OCI-LY1 (cell line): ENCODE data around the gene C4orf51.

Experiments used
- H2AFZ ChIP-seq: fragments of 200-600 bp; sonication (generic), shearing (Covaris generic); 2 replicates; pipeline ENCODE4 v1.6.0; 2014; ENCODE audit warnings: antibody characterized with exemption, mild to moderate bottlenecking, low read length
- H3F3A ChIP-seq: fragments of 200-600 bp; sonication (generic), shearing (Covaris generic); 2 replicates; pipeline ENCODE4 v1.6.0; 2014; ENCODE audit warnings: mild to moderate bottlenecking, antibody characterized with exemption, low read length, moderate library complexity; ENCODE audit not compliant: insufficient read depth
- H3K27ac ChIP-seq: fragments of 200-600 bp; sonication (generic); 2 replicates; pipeline ENCODE4 v1.5.1; 2014; ENCODE audit warnings: low read length, mixed run types, mild to moderate bottlenecking, low read depth; ENCODE audit not compliant: poor library complexity, severe bottlenecking
- H3K27me3 ChIP-seq: fragments of 200-600 bp; sonication (generic); 2 replicates; pipeline ENCODE4 v1.6.0; 2014; ENCODE audit warnings: antibody characterized with exemption, mild to moderate bottlenecking, low read length, moderate library complexity; ENCODE audit not compliant: insufficient read depth
- H3K36me3 ChIP-seq: fragments of 200-600 bp; sonication (generic); 2 replicates; pipeline ENCODE4 v1.6.1; 2014; ENCODE audit warnings: mild to moderate bottlenecking, antibody characterized with exemption, low read length, moderate library complexity, mixed read lengths; ENCODE audit not compliant: insufficient read depth
- H3K4me1 ChIP-seq: fragments of 200-600 bp; sonication (generic); 2 replicates; pipeline ENCODE4 v1.5.1; 2014; ENCODE audit warnings: mild to moderate bottlenecking, low read length, moderate library complexity; ENCODE audit not compliant: insufficient read depth, severe bottlenecking
- H3K4me2 ChIP-seq: fragments of 200-600 bp; sonication (generic), shearing (Covaris generic); 2 replicates; pipeline ENCODE4 v1.6.1; 2014; ENCODE audit warnings: low read length
- H3K4me3 ChIP-seq: fragments of 200-600 bp; sonication (generic); 2 replicates; pipeline ENCODE4 v1.5.1; 2014; ENCODE audit warnings: low read length, low read depth, mild to moderate bottlenecking, mixed read lengths; ENCODE audit not compliant: poor library complexity, severe bottlenecking
- H3K79me2 ChIP-seq: fragments of 200-600 bp; shearing (Covaris generic); 2 replicates; pipeline ENCODE4 v1.6.1; 2016; ENCODE audit warnings: mixed run types, low read length, mixed read lengths; ENCODE audit not compliant: insufficient read depth
- H3K9ac ChIP-seq: fragments of 200-600 bp; sonication (generic), shearing (Covaris generic); 2 replicates; pipeline ENCODE4 v1.6.1; 2014; ENCODE audit warnings: mild to moderate bottlenecking, low read length, mixed read lengths
- H3K9me2 ChIP-seq: fragments of 200-600 bp; sonication (generic), shearing (Covaris generic); 2 replicates; pipeline ENCODE4 v1.6.1; 2014; ENCODE audit warnings: low read depth, mild to moderate bottlenecking, low read length, mixed read lengths
- H3K9me3 ChIP-seq: fragments of 200-600 bp; shearing (Covaris generic); 2 replicates; pipeline ENCODE4 v1.6.1; 2014; ENCODE audit warnings: low read length, mixed read lengths
- H4K20me1 ChIP-seq: fragments of 200-600 bp; sonication (generic), shearing (Covaris generic); 2 replicates; pipeline ENCODE4 v1.6.0; 2016; ENCODE audit warnings: mild to moderate bottlenecking, low read length; ENCODE audit not compliant: insufficient read depth
- EZH2 ChIP-seq: fragments of 200-600 bp; sonication (generic), shearing (Covaris generic); IDR thresholded peaks from 2 replicates; pipeline ENCODE4 v1.8.0; 2017; ENCODE audit warnings: borderline replicate concordance, mixed run types, mild to moderate bottlenecking, antibody characterized with exemption, low read length, moderate library complexity, mixed read lengths
- TF ChIP-seq, protein P1 (sequence below): fragments of 200-600 bp; sonication (generic), shearing (Covaris generic); IDR thresholded peaks from 2 replicates; pipeline ENCODE4 v1.5.1; 2017; ENCODE audit warnings: mild to moderate bottlenecking, antibody characterized with exemption, low read length, moderate library complexity, mixed read lengths

C4orf51 gene

DNA sequence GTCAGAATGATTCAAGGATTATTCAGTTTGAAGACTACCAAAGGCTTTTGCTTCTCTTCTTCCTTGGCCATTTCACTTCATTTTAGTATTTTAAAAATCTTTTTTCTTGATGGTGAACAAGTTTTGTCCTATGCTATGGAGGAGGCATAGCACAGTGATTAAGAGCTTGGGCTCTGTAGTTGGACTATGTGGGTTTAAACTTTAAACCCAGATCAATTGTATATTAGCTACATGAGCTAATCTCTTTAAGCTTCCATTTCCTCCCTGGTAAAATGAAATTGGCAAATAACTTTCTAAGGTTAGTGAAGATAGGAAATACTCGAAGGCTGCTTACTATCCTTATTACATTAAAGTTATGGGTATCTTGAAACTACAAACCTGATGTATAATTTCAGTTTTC, 23.8 kb upstream of the C4orf51 start:
- Histone ChIP-seq H3K4me3 (no peak overlapping the region), H3K79me2 (no peaks in the 10 kb centered on the region), H3K9ac (no peak overlapping the region), H3K4me2 (no peak overlapping the region), H3K4me1 (no peaks in the 10 kb centered on the region), H2AFZ (no peak overlapping the region), H3K27me3 (no peaks in the 10 kb centered on the region), H3F3A (no peaks in the 10 kb centered on the region), H3K9me2 (no peaks in the 10 kb centered on the region), H4K20me1 (no peaks in the 10 kb centered on the region), H3K27ac (no peak overlapping the region), H3K9me3 (peaks cover 4% of the 10 kb centered on the region; the same call in 1 of the 2 replicates), H3K36me3 (peaks cover 44% of the 10 kb centered on the region)
- TF ChIP-seq, protein P1, sequence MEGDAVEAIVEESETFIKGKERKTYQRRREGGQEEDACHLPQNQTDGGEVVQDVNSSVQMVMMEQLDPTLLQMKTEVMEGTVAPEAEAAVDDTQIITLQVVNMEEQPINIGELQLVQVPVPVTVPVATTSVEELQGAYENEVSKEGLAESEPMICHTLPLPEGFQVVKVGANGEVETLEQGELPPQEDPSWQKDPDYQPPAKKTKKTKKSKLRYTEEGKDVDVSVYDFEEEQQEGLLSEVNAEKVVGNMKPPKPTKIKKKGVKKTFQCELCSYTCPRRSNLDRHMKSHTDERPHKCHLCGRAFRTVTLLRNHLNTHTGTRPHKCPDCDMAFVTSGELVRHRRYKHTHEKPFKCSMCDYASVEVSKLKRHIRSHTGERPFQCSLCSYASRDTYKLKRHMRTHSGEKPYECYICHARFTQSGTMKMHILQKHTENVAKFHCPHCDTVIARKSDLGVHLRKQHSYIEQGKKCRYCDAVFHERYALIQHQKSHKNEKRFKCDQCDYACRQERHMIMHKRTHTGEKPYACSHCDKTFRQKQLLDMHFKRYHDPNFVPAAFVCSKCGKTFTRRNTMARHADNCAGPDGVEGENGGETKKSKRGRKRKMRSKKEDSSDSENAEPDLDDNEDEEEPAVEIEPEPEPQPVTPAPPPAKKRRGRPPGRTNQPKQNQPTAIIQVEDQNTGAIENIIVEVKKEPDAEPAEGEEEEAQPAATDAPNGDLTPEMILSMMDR, result no peak
- no peak for TF ChIP-seq EZH2

DNA sequence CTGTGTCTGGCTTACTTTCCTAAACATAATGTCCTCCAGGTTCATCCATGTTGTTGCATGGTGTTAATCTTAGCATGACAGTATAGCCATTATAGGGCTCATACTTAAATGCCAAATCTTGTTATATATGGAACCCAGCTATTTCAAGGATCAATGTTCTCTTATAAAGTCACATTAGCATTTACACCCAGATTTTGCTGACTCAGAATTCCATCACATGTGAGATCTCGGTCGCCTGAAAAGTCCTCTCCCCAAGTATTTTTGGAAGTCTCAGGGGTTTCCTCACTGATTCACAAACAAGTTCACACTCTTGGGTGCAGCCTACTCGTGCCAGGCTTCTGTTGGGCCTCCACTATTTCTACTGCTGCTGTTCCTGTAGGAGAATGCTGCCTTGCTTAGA, 19.9 kb upstream of the C4orf51 start:
- Histone ChIP-seq H3K9me2 (no peaks in the 10 kb centered on the region), H3K4me1 (no peaks in the 10 kb centered on the region), H3K4me2 (no peak overlapping the region)

DNA sequence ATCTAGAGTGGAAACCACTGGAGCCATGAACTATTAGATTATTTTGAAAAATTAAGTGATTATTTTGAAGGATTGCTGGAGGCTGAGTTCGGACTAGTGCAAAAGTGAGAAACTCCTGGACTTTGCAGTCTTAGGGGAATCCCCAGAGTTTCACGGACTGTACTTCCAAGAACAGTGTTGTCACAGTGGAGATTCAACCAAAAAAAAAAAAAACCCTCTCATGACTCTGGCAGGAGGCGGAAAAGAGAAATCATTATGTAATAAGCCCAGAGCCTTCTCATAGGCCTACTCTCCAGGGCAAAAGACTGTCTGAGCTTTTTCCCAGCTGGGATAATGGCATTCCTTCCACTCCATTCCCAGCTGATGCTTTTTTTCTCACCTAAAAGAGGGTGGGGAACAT, 16.8 kb upstream of the C4orf51 start:
- no peaks in the 10 kb centered on the region for H4K20me1 ChIP-seq
- no peaks in the 10 kb centered on the region for H3K4me1 ChIP-seq
- no peaks in the 10 kb centered on the region for H3K27me3 ChIP-seq
- no peak overlapping the region for H3K4me2 ChIP-seq
- no peak overlapping the region for H3K9ac ChIP-seq
- no peak for TF ChIP-seq EZH2
- TF ChIP-seq, protein P1, result no peak
- no peaks in the 10 kb centered on the region for H3K36me3 ChIP-seq
- no peak overlapping the region for H3K27ac ChIP-seq
- H2AFZ ChIP-seq, result no peak overlapping the region
- no peak overlapping the region for H3K4me3 ChIP-seq
- H3K79me2 ChIP-seq, result no peaks in the 10 kb centered on the region
- H3K9me3 ChIP-seq, result no peaks in the 10 kb centered on the region
- no peaks in the 10 kb centered on the region for H3F3A ChIP-seq
- H3K9me2 ChIP-seq, result no peaks in the 10 kb centered on the region

More for the DNA sequence above, 19.9 kb upstream of the C4orf51 start:
- H3K9ac ChIP-seq, result no peak overlapping the region
- no peaks in the 10 kb centered on the region for H4K20me1 ChIP-seq
- no peak overlapping the region for H3K4me3 ChIP-seq
- no peaks in the 10 kb centered on the region for H3K79me2 ChIP-seq
- peaks cover 4% of the 10 kb centered on the region; the same call in 1 of the 2 replicates for H3K9me3 ChIP-seq
- peaks cover 19% of the 10 kb centered on the region for H3K36me3 ChIP-seq
- no peaks in the 10 kb centered on the region for H3K27me3 ChIP-seq
- no peak overlapping the region for H2AFZ ChIP-seq
- H3F3A ChIP-seq, result no peaks in the 10 kb centered on the region
- no peak overlapping the region for H3K27ac ChIP-seq
- TF ChIP-seq, protein P1, result no peak
- TF ChIP-seq EZH2, result no peak
